Endothelial cell of umbilical vein (primary cell): ENCODE measurements around the gene THSD7B. TPM values are rescaled to one million over a fixed set of nuclear protein-coding genes. Genes with fewer than 3 reads are reported as not detected.

Experiments
- BruUV-seq: library from RNA; stranded (reverse); fragments of 400-500 nt; replicated peaks from 2 replicates; lab custom pipeline; 2021; lab: Mats Ljungman, UMichigan
- CTCF ChIA-PET: fragments of 300-600, 350-600 bp; sonication (Branson Sonifier 250); formaldehyde crosslinking; loops from one replicate; lab custom pipeline; 2021; ENCODE audit warnings: antibody characterized with exemption, inconsistent platforms; lab: Charles Lee
- POLR2A ChIA-PET: fragments of 300-600, 350-600 bp; sonication (Branson Sonifier 250); formaldehyde crosslinking; loops from one replicate; lab custom pipeline; 2021; ENCODE audit warnings: antibody characterized with exemption, inconsistent platforms; lab: Charles Lee
- DNase-seq: peaks from one replicate; pipeline ENCODE4 v3.0.0-alpha.2; 2011; ENCODE audit warnings: low read depth, low spot score
- FAIRE-seq: peaks from 2 replicates; lab custom pipeline; 2011; peaks lifted over from hg19 to GRCh38; lab: Jason Lieb, UNC
- H2AFZ ChIP-seq: 2 replicates; pipeline ENCODE4 v1.6.0; 2012; ENCODE audit warnings: low read depth, low read length, control low read depth, inconsistent platforms
- H3K27ac ChIP-seq: 2 replicates; pipeline ENCODE4 v1.5.1; 2011; ENCODE audit warnings: low read depth, mild to moderate bottlenecking, control low read depth, low read length, moderate library complexity; ENCODE audit not compliant: insufficient read depth
- H3K27me3 ChIP-seq, 2 experiments: 2 replicates each; pipeline versions ENCODE4 v1.6.0 to v1.6.1; 2011; ENCODE audit warnings: low read length in 2 of 2, mixed read lengths in 1 of 2; ENCODE audit not compliant: control insufficient read depth in 2 of 2, insufficient read depth in 2 of 2
- H3K36me3 ChIP-seq, 2 experiments: 2 replicates in 1 of 2; 3 replicates in 1 of 2; pipeline ENCODE4 v1.5.1; 2011; ENCODE audit warnings: low read length in 2 of 2, mild to moderate bottlenecking in 1 of 2, moderate library complexity in 1 of 2; ENCODE audit not compliant: control insufficient read depth in 2 of 2, insufficient read depth in 2 of 2; ENCODE audit errors: extremely low read depth in 1 of 2
- H3K4me1 ChIP-seq: 3 replicates; pipeline ENCODE4 v1.5.1; 2011; ENCODE audit warnings: mild to moderate bottlenecking, low read length; ENCODE audit not compliant: control insufficient read depth, insufficient read depth; ENCODE audit errors: extremely low read depth
- H3K4me2 ChIP-seq: 2 replicates; pipeline ENCODE4 v1.6.1; 2011; ENCODE audit warnings: low read length, control low read depth, mixed read lengths; ENCODE audit not compliant: insufficient read depth
- H3K4me3 ChIP-seq, 3 experiments: fragments of 200-600 bp in 1 of 3; sonication (generic), shearing (Covaris generic) in 1 of 3; replicated peaks in 1 of 3; 2 replicates each; pipeline ENCODE4 v1.5.1; 2011 to 2016; ENCODE audit warnings: control low read depth in 3 of 3, low read length in 3 of 3, mild to moderate bottlenecking in 2 of 3, inconsistent platforms in 1 of 3, low read depth in 1 of 3, moderate library complexity in 1 of 3; ENCODE audit not compliant: insufficient read depth in 1 of 3
- H3K79me2 ChIP-seq: 2 replicates; pipeline ENCODE4 v1.6.0; 2012; ENCODE audit warnings: low read length, inconsistent platforms; ENCODE audit not compliant: control insufficient read depth, insufficient read depth
- H3K9ac ChIP-seq: replicated peaks from 2 replicates; pipeline ENCODE3; 2011; ENCODE audit warnings: low read length, control low read depth; ENCODE audit not compliant: insufficient read depth; ENCODE audit errors: extremely low read depth
- H3K9me1 ChIP-seq: replicated peaks from 3 replicates; pipeline ENCODE4 v1.6.0; 2011; ENCODE audit warnings: mild to moderate bottlenecking, low read length; ENCODE audit not compliant: control insufficient read depth, insufficient read depth; ENCODE audit errors: extremely low read depth
- H3K9me3 ChIP-seq: replicated peaks from 2 replicates; pipeline ENCODE4 v1.5.1; 2012; ENCODE audit warnings: low read length, inconsistent platforms; ENCODE audit not compliant: control insufficient read depth, insufficient read depth
- H4K20me1 ChIP-seq: replicated peaks from 2 replicates; pipeline ENCODE3; 2011; ENCODE audit warnings: mild to moderate bottlenecking, low read length; ENCODE audit not compliant: control insufficient read depth, insufficient read depth; ENCODE audit errors: extremely low read depth
- EZH2 ChIP-seq: IDR thresholded peaks from 2 replicates; pipeline ENCODE4 v1.6.1; 2012; ENCODE audit warnings: borderline replicate concordance, low read depth, mild to moderate bottlenecking, moderate library complexity, low read length, inconsistent platforms; ENCODE audit not compliant: severe bottlenecking
- FOS ChIP-seq: IDR thresholded peaks from 2 replicates; pipeline ENCODE4 v1.6.1; 2011; ENCODE audit warnings: mild to moderate bottlenecking, low read length, moderate library complexity, borderline replicate concordance; ENCODE audit not compliant: insufficient read depth
- JUN ChIP-seq: IDR thresholded peaks from 2 replicates; pipeline ENCODE4 v1.6.1; 2011; ENCODE audit warnings: borderline replicate concordance, low read depth; ENCODE audit not compliant: insufficient read length, insufficient read depth
- MYC ChIP-seq: IDR thresholded peaks from one replicate; pipeline ENCODE4 v1.6.1; 2011; ENCODE audit warnings: mild to moderate bottlenecking, low read depth, low read length
- POLR2A ChIP-seq: IDR thresholded peaks from 2 replicates; pipeline ENCODE4 v1.6.1; 2012; ENCODE audit warnings: low read depth, mild to moderate bottlenecking, control low read depth, low read length
- POLR2AphosphoS5 ChIP-seq: IDR thresholded peaks from 2 replicates; pipeline ENCODE4 v1.6.1; 2012; ENCODE audit warnings: low read depth, mild to moderate bottlenecking, control low read depth, low read length, moderate library complexity; ENCODE audit not compliant: insufficient read depth
- dilution Hi-C: fragments of 300-500 bp; cut with MboI; formaldehyde crosslinking; loops from one replicate; pipeline ENCODE4 v1.15.0; 2019; ENCODE audit warnings: low sequenced_read_pairs; ENCODE audit not compliant: extremely low pct_ligation_motif_present
- intact Hi-C: fragments of 100-400 bp; cut with micrococcal nuclease; formaldehyde crosslinking; loops from one replicate; pipeline ENCODE4 v1.10.0; 2022
- polyA plus RNA-seq, 4 experiments: library from polyadenylated mRNA; depleted of rRNA in 3 of 4; stranded (reverse) in 3 of 4; unstranded in 1 of 4; fragments of >200 nt; gene quantifications; 2 replicates each; pipeline versions ENCODE4 v1.2.1 to v1.2.3, GENCODE V29; 2011 to 2012; ENCODE audit warnings: missing spikeins in 1 of 4
- total RNA-seq: library from RNA; stranded (reverse); gene quantifications from 2 replicates; pipeline ENCODE4 v1.2.3, GENCODE V29; 2021
- TF ChIP-seq, protein P1 (sequence below), 2 donors: IDR thresholded peaks; 1 replicate in 1 of 2; 2 replicates in 1 of 2; pipeline ENCODE4 v1.5.1; 2011; ENCODE audit warnings: low read length in 2 of 2, mild to moderate bottlenecking in 2 of 2, moderate library complexity in 2 of 2, control low read depth in 1 of 2, inconsistent platforms in 1 of 2, low read depth in 1 of 2; ENCODE audit not compliant: insufficient read depth in 1 of 2; ENCODE audit errors: extremely low read depth in 1 of 2
- TF ChIP-seq, protein P2 (sequence below): IDR thresholded peaks from 2 replicates; pipeline ENCODE4 v1.6.1; 2011; ENCODE audit not compliant: insufficient read depth, insufficient read length

Gene THSD7B
- total and polyA plus RNA-seq, 2 donors (not counting 3 experiments of a cell fraction or from before 2014, with no cell fraction given) = 0.04 TPM; not detected in 1

DNA sequence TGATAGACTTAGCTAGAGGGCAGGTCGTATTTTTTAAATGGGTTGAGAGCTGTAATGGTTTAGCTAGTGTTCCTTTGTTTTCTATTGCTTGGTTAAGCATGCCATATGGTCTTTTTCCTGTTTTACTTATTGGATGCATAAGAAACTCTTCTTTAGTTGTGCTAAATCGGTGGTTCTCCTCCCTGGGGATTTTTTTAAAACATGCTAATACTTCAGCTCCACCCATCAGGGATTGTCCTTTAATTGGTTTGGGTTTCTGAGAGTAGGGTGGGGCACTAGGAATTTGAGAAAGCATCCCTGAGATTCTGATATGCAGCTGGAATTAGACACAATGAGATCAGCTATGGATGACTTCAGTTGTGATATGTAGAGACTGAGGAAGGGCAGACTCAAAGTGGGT, 497.2 kb downstream of the THSD7B start:
- no TSS peak for BruUV-seq
- no peak for DNase-seq
- POLR2A ChIA-PET = no interaction called here

More for the DNA sequence above, 497.2 kb downstream of the THSD7B start:
- peaks cover 2% of the 10 kb centered on the region for H3K9me3 ChIP-seq
- H3K4me2 ChIP-seq = no peak overlapping the region
- intact Hi-C loops (no loop called here), dilution Hi-C loops (no loop called here)
- TF ChIP-seq, protein P1, sequence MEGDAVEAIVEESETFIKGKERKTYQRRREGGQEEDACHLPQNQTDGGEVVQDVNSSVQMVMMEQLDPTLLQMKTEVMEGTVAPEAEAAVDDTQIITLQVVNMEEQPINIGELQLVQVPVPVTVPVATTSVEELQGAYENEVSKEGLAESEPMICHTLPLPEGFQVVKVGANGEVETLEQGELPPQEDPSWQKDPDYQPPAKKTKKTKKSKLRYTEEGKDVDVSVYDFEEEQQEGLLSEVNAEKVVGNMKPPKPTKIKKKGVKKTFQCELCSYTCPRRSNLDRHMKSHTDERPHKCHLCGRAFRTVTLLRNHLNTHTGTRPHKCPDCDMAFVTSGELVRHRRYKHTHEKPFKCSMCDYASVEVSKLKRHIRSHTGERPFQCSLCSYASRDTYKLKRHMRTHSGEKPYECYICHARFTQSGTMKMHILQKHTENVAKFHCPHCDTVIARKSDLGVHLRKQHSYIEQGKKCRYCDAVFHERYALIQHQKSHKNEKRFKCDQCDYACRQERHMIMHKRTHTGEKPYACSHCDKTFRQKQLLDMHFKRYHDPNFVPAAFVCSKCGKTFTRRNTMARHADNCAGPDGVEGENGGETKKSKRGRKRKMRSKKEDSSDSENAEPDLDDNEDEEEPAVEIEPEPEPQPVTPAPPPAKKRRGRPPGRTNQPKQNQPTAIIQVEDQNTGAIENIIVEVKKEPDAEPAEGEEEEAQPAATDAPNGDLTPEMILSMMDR (IDR thresholded peaks at IDR 0.05; ENCODE audit: extremely low read depth in 1 of 2, insufficient read depth in 1 of 2, low read depth in 1 of 2, low read length in 2 of 2) = no peak
- TF ChIP-seq FOS = no peak
- TF ChIP-seq MYC = no peak
- TF ChIP-seq, protein P2, sequence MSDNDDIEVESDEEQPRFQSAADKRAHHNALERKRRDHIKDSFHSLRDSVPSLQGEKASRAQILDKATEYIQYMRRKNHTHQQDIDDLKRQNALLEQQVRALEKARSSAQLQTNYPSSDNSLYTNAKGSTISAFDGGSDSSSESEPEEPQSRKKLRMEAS = no peak
- TF ChIP-seq JUN = no peak
- TF ChIP-seq POLR2A = no peak
- no peak for TF ChIP-seq POLR2AphosphoS5
- no peak for TF ChIP-seq EZH2
- no peak for FAIRE-seq
- H2AFZ ChIP-seq = no peak overlapping the region
- no peaks in the 10 kb centered on the region for H3K27me3 ChIP-seq
- no peaks in the 10 kb centered on the region for H3K79me2 ChIP-seq
- H3K9ac ChIP-seq = no peak overlapping the region
- H3K4me1 ChIP-seq = no peaks in the 10 kb centered on the region
- no peak overlapping the region for H3K4me3 ChIP-seq
- H4K20me1 ChIP-seq = no peaks in the 10 kb centered on the region
- H3K27ac ChIP-seq = no peak overlapping the region
- H3K36me3 ChIP-seq = no peaks in the 10 kb centered on the region
- CTCF ChIA-PET = interaction anchor here (0.6 to 1.5 kb wide), 2 partner anchors 9 to 314 kb away, joined by 3 to 4 read pairs; no protein-coding TSS in a partner anchor
- no peaks in the 10 kb centered on the region for H3K9me1 ChIP-seq
